ENCODE data around the gene SFT2D1.

Gene SFT2D1

GRCh38 chr6:166274163-166274562, 68.2 kb downstream of the SFT2D1 start:
- Mint-ChIP-seq H3K4me3 (no peak overlapping the region), H3K36me3 (ENCODE audit: low read depth) (no peaks in the 10 kb centered on the region), H3K4me1 (ENCODE audit: low read depth) (peaks cover 7% of the 10 kb centered on the region), H3K9me3 (no peaks in the 10 kb centered on the region), H3K27ac (no peak overlapping the region), H3K27me3 (peaks cover 8% of the 10 kb centered on the region)
- no peak for DNase-seq

- peaks cover 5% of the 10 kb centered on the region for H3K27me3 Mint-ChIP-seq
- no peak overlapping the region for H3K4me3 Mint-ChIP-seq
- H3K27ac Mint-ChIP-seq: no peak overlapping the region
- H3K36me3 Mint-ChIP-seq (ENCODE audit: low read depth): no peaks in the 10 kb centered on the region
- peaks cover 3% of the 10 kb centered on the region for H3K4me1 Mint-ChIP-seq (ENCODE audit: low read depth)
- no peaks in the 10 kb centered on the region for H3K9me3 Mint-ChIP-seq
- no peak for DNase-seq
These were observed 71.0 kb downstream of the SFT2D1 start for GRCh38 chr6:166271376-166271765.

GRCh38 chr6:166270706-166271375, 71.5 kb downstream of the SFT2D1 start:
- peaks cover 2% of the 10 kb centered on the region for H3K4me1 Mint-ChIP-seq (ENCODE audit: low read depth)
- peaks cover 1% of the 10 kb centered on the region for H3K27me3 Mint-ChIP-seq
- H3K36me3 Mint-ChIP-seq (ENCODE audit: low read depth): no peaks in the 10 kb centered on the region
- no peak overlapping the region for H3K4me3 Mint-ChIP-seq
- no peak for DNase-seq
- no peaks in the 10 kb centered on the region for H3K9me3 Mint-ChIP-seq
- H3K27ac Mint-ChIP-seq: no peak overlapping the region
